Aorta (tissue), 5 donors: Measurements from ENCODE around the gene TEK. TPM values are rescaled to one million over a fixed set of nuclear protein-coding genes. Genes with fewer than 3 reads are reported as not detected.

Source experiments
- ATAC-seq: fragments of 200-7000 bp; cut with Tn5 transposase; one replicate; pipeline ENCODE4 v1.9.1; 2022; ENCODE audit warnings: moderate library complexity; ENCODE audit not compliant: low FRiP score
- DNase-seq, 2 donors: peaks; one replicate each; pipeline ENCODE4 v3.0.0-alpha.2; 2020
- H3K27ac ChIP-seq, 2 donors: one replicate each; pipeline ENCODE4 v1.5.1; 2013; ENCODE audit warnings: low read length in 2 of 2, mild to moderate bottlenecking in 2 of 2, moderate library complexity in 2 of 2, control low read depth in 1 of 2, inconsistent platforms in 1 of 2, low read depth in 1 of 2
- H3K27me3 ChIP-seq, 2 donors: one replicate each; pipeline ENCODE4 v1.6.1; 2013; ENCODE audit warnings: control low read depth in 1 of 2, low read length in 1 of 2, mild to moderate bottlenecking in 1 of 2, moderate library complexity in 1 of 2; ENCODE audit not compliant: insufficient read depth in 2 of 2, control insufficient read depth in 1 of 2
- H3K36me3 ChIP-seq, 2 donors: one replicate each; pipeline ENCODE4 v1.6.1; 2013; ENCODE audit warnings: control low read depth in 1 of 2, low read length in 1 of 2, mild to moderate bottlenecking in 1 of 2; ENCODE audit not compliant: insufficient read depth in 2 of 2, control insufficient read depth in 1 of 2
- H3K4me1 ChIP-seq, 2 donors: one replicate each; pipeline ENCODE4 v1.6.1; 2013; ENCODE audit warnings: low read length in 2 of 2, control low read depth in 1 of 2, mild to moderate bottlenecking in 1 of 2, moderate library complexity in 1 of 2; ENCODE audit not compliant: insufficient read depth in 2 of 2, control insufficient read depth in 1 of 2
- H3K4me3 ChIP-seq, 2 donors: one replicate each; pipeline ENCODE4 v1.5.1; 2013; ENCODE audit warnings: low read length in 2 of 2, control low read depth in 1 of 2, mild to moderate bottlenecking in 1 of 2
- H3K9me3 ChIP-seq: one replicate; pipeline ENCODE4 v1.6.1; 2013; ENCODE audit warnings: mild to moderate bottlenecking, low read length; ENCODE audit not compliant: control insufficient read depth
- WGBS, 2 donors: extraction: QIAGEN DNeasy Blood & Tissue Kit; methylation state at CpG; one replicate each; pipeline ENCODE4 v1.1.7; 2013; 5-methylcytosine and 5-hydroxymethylcytosine counted together
- intact Hi-C, 2 donors: fragments of 100-400 bp; cut with DNase I; formaldehyde crosslinking; loops; one replicate each; pipeline versions ENCODE4 v1.14.2 to v1.15.0; 2022
- polyA plus RNA-seq, 2 donors: library from polyadenylated mRNA; stranded (reverse); fragments of 200-250 nt; gene quantifications; one replicate each; pipeline ENCODE4 v1.2.3, GENCODE V29; 2013
- total RNA-seq, 2 donors: library from RNA; stranded (reverse); fragmentation: NEBNext Ultra II Directional; extraction: Animal tissue kit (Norgen Biotek cat#: 25700); gene quantifications; one replicate each; pipeline ENCODE4 v1.2.1, GENCODE V29; 2021
- donor health status: healthy with polysubstance abuse.
- donor health status: Bipolar disorder and iron deficiency.
- donor health status: DM: no; HTN: no; CAD: no.
- donor health status: DM: no; HTN: no; CAD: no.
- donor health status: DM: yes; HTN: yes; CAD: no.

Gene TEK
- total and polyA plus RNA-seq, 4 donors = 1.5 to 26.0 (median 10.0) TPM

DNA sequence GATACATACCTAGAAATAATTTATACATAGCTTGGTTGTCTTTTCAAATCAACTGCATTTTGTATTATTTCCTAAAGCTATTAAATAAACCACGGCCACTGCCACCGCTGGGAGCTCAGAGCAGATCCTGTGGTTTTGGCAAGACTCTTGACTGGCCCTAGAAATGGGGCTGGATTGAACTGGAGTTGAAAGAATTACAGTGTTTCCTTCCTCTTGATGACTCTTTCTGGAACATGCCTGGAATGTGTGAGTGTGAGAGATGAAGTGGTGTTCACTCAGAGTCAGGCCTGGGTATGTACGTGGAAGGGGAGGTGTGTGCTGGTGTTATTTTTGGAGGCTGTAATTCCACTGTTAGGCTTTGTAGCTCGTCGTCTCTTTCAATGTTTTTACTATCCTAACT lies 45.9 kb downstream of the TEK start:
- Histone ChIP-seq H3K27ac (peak overlapping the region in 1 of 2 donors; percentile 20), H3K36me3 (no peaks in the 10 kb centered on the region), H3K4me1 (peaks cover 0 to 7% of the 10 kb centered on the region in 2 donors), H3K4me3 (no peak overlapping the region), H3K9me3 (no peaks in the 10 kb centered on the region), H3K27me3 (no peaks in the 10 kb centered on the region)
- 7 to 12% methylated on average over 5 of the region's 5 CpGs for WGBS, 2 donors
- intact Hi-C loops = loop anchor here in 1 of 2 donors (5.0 kb wide), 1 partner anchor 37 kb away; no protein-coding TSS in a partner anchor
- DNase-seq (no peak), ATAC-seq (peak; percentile 47)

DNA sequence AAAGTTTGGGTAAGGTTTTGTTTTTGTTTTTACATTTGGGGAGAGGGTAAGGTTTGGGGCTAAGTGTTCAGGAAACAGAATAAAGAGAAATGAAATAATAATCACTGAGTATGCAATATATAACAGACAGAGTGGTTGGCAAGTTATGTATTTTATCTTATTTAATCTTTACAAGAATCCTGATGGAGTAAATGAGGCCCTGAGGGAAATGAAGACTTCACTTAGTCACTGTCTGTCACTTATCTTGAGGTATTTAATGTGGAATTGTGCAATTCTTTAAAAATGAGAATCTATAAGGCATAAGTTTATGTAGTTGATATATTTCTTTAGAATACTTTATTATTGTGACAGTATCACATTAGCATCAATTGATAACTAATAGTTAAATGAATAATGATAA lies 48.1 kb downstream of the TEK start:
- intact Hi-C loops = no loop called here
- Histone ChIP-seq H3K27ac (no peak overlapping the region), H3K9me3 (no peaks in the 10 kb centered on the region), H3K4me1 (peaks cover 0 to 6% of the 10 kb centered on the region in 2 donors), H3K4me3 (no peak overlapping the region), H3K36me3 (no peaks in the 10 kb centered on the region), H3K27me3 (no peaks in the 10 kb centered on the region)
- ATAC-seq = no peak
- no peak for DNase-seq

DNA sequence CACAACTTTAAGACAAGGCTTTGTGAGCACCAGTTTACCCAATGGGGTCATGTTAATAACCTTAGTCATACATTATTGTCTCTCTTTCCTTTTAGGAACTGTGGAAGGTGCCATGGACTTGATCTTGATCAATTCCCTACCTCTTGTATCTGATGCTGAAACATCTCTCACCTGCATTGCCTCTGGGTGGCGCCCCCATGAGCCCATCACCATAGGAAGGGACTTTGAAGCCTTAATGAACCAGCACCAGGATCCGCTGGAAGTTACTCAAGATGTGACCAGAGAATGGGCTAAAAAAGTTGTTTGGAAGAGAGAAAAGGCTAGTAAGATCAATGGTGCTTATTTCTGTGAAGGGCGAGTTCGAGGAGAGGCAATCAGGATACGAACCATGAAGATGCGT lies 48.7 kb downstream of the TEK start:
- Histone ChIP-seq H3K9me3 (no peaks in the 10 kb centered on the region), H3K36me3 (no peaks in the 10 kb centered on the region), H3K27ac (no peak overlapping the region), H3K27me3 (no peaks in the 10 kb centered on the region), H3K4me1 (peaks cover 0 to 3% of the 10 kb centered on the region in 2 donors), H3K4me3 (no peak overlapping the region)
- DNase-seq = no peak
- ATAC-seq = no peak
- WGBS, 2 donors = 96 to 97% methylated on average over 6 of the region's 6 CpGs
- intact Hi-C loops = no loop called here

DNA sequence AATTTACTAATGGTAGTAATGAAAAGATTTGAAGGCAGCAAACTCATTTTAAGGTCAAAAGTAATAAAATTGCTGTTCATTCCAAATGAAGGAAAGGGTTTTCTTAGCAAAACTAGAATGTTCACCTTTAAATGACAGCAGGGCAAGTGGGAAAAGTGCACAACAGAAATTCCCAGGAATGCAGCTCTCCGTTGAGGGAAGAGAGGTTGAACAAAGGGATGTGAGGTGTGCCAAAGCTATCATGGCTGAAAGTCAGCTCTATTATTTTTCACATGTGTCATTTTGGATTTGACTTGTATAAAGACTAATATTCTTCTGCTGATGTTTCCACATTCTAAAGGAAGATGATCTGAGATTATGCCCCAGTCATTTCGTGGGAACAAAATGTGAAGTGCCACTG lies 51.6 kb downstream of the TEK start:
- H3K4me3 ChIP-seq = no peak overlapping the region
- H3K9me3 ChIP-seq = no peaks in the 10 kb centered on the region
- H3K27ac ChIP-seq = no peak overlapping the region
- DNase-seq (no peak), ATAC-seq (no peak)
- intact Hi-C loops = no loop called here
- H3K4me1 ChIP-seq = no peaks in the 10 kb centered on the region
- H3K36me3 ChIP-seq = no peaks in the 10 kb centered on the region
- no peaks in the 10 kb centered on the region for H3K27me3 ChIP-seq
- 47 to 51% methylated on average over 2 of the region's 2 CpGs for WGBS, 2 donors

DNA sequence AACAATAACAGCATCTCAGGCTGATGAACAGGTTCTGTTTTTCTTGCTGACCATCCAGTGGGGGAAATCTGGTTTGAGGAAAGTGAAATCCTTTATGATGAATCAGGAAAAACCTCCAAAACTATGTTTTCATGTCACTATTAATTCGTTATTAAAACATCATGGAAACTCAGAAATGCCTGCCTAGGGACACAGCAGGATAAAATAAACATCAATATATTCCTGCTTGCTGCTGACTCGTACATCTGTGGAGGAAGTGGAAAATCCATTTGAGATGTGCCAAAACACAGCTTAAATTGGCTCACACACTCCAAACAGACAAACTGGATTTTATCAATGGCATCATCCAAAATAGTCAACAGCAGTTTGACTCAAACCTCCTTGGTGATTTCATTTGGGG lies 53.0 kb downstream of the TEK start:
- intact Hi-C loops = no loop called here
- H3K27me3 ChIP-seq = no peaks in the 10 kb centered on the region
- no peaks in the 10 kb centered on the region for H3K36me3 ChIP-seq
- no peak for ATAC-seq
- no peaks in the 10 kb centered on the region for H3K4me1 ChIP-seq
- no peak overlapping the region for H3K4me3 ChIP-seq
- DNase-seq = no peak
- WGBS, 2 donors = 7 to 8% methylated on average over 2 of the region's 2 CpGs
- H3K27ac ChIP-seq = no peak overlapping the region
- H3K9me3 ChIP-seq = no peaks in the 10 kb centered on the region

DNA sequence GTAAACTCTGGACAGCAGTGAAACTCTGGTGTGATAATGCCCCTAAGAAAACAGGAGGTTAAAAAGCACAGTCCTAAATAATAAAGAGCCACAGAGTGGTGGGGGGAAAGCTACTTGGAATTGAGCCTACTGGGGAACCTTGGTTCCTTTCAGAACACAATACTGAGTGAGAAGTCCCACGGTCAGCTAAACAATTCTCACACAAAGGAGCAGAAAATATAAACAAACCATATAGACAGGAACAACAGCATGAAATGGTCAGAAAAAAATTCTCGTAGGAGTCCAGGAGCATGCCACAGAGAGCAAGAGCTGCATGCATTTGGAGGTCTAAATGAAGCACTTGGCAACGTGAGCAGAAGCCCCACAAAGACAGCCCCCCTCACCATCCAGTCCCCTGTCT lies 56.0 kb downstream of the TEK start:
- intact Hi-C loops = no loop called here
- 46 to 59% methylated on average over 3 of the region's 3 CpGs for WGBS, 2 donors
- H3K9me3 ChIP-seq = no peaks in the 10 kb centered on the region
- no peaks in the 10 kb centered on the region for H3K4me1 ChIP-seq
- no peak for DNase-seq
- H3K36me3 ChIP-seq = peaks cover 0 to 2% of the 10 kb centered on the region in 2 donors
- no peaks in the 10 kb centered on the region for H3K27me3 ChIP-seq
- ATAC-seq = no peak
- no peak overlapping the region for H3K27ac ChIP-seq
- no peak overlapping the region for H3K4me3 ChIP-seq

DNA sequence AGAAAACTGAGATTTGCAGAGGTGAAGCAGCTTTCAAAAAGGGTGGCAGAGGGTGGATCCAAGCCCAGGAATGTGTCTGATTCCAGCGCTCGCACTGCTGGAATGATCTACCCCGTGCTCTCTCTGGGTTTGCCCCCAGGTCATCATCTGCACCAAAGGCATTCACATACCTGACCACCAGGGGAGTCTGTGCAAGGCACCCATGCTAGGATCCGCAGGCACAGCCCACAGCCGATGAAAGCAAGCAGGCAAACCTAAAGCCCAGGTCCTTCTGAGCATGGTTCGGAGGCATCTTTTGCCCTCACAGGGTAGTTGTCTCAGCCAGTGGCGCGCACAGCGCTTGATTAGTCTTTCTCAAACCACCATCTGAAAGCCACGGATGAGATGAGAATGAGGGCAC lies 56.6 kb downstream of the TEK start:
- H3K27me3 ChIP-seq = no peaks in the 10 kb centered on the region
- peaks cover 0 to 4% of the 10 kb centered on the region in 2 donors for H3K36me3 ChIP-seq
- no peak for DNase-seq
- H3K4me1 ChIP-seq = no peaks in the 10 kb centered on the region
- ATAC-seq = no peak
- intact Hi-C loops = loop anchor here in 1 of 2 donors (2.0 kb wide), 1 partner anchor 19 kb away; no protein-coding TSS in a partner anchor
- H3K4me3 ChIP-seq = no peak overlapping the region
- H3K9me3 ChIP-seq = no peaks in the 10 kb centered on the region
- WGBS, 2 donors = 75 to 84% methylated on average over 10 of the region's 10 CpGs
- no peak overlapping the region for H3K27ac ChIP-seq

DNA sequence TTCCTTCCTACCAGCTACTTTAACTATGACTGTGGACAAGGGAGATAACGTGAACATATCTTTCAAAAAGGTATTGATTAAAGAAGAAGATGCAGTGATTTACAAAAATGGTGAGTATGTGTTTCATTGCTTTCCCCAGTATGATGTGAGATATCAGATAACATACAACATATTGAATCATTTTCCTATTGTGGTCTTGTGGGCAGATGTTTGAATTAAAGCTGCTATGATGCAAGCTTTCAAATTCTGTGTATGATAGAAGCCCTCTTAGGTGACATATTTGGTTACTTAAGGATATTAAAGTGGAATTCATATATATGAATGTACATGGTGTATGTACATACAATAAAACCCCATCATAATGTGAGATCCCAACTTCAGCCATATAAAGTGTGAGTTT lies 59.5 kb downstream of the TEK start:
- WGBS, 2 donors = 71 to 75% methylated on average over 1 of the region's 1 CpG
- intact Hi-C loops = no loop called here
- ATAC-seq (no peak), DNase-seq (no peak)
- no peak overlapping the region for H3K27ac ChIP-seq
- peaks cover 0 to 4% of the 10 kb centered on the region in 2 donors for H3K36me3 ChIP-seq
- H3K27me3 ChIP-seq = no peaks in the 10 kb centered on the region
- no peaks in the 10 kb centered on the region for H3K4me1 ChIP-seq
- H3K4me3 ChIP-seq = no peak overlapping the region
- H3K9me3 ChIP-seq = no peaks in the 10 kb centered on the region

DNA sequence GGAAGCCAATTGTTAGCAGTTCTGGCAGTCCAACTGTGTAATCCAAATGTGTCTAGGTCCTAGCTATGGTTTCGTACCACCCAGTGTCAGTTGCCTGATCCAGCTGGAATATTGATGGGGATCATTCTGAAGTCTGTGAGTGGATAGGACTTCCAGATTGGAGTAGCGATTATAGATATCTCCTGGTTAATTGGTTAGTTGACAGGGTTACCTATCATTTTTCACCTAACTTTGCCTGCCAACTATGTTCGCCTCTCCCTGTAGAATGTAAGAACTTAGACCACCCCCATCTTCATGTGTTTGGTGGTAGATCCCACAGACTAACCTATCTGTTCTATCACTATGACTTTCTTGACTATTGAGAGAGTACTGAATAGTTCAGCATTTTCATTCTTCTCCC lies 59.9 kb downstream of the TEK start:
- intact Hi-C loops = no loop called here
- no peak overlapping the region for H3K4me3 ChIP-seq
- peaks cover 0 to 4% of the 10 kb centered on the region in 2 donors for H3K36me3 ChIP-seq
- DNase-seq (no peak), ATAC-seq (no peak)
- H3K9me3 ChIP-seq = no peaks in the 10 kb centered on the region
- H3K27me3 ChIP-seq = no peaks in the 10 kb centered on the region
- WGBS, 2 donors = 91% methylated on average over 3 of the region's 3 CpGs
- H3K27ac ChIP-seq = no peak overlapping the region
- no peaks in the 10 kb centered on the region for H3K4me1 ChIP-seq
